ENCODE measurements around the gene ARSB. TPM values are rescaled to one million over a fixed set of nuclear protein-coding genes. Genes with fewer than 3 reads are reported as not detected.
A peak's percentile ranks its signal among the peaks of the same experiment; 100 is the strongest.

Gene ARSB
- total and polyA plus RNA-seq, 9 of the 15 experiments (the other 6 are each of a cell fraction or from before 2014, with no cell fraction given): 0.52 to 4.6 (median 2.4) TPM

- no peak for TF ChIP-seq CBX2 (IDR thresholded peaks at IDR 0.05; ENCODE audit: insufficient read depth, low read length, poor library complexity, severe bottlenecking)
- TF ChIP-seq, protein P1, sequence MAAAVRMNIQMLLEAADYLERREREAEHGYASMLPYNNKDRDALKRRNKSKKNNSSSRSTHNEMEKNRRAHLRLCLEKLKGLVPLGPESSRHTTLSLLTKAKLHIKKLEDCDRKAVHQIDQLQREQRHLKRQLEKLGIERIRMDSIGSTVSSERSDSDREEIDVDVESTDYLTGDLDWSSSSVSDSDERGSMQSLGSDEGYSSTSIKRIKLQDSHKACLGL (CRISPR knock-in tag; IDR thresholded peaks at IDR 0.05; ENCODE audit: borderline replicate concordance, poor library complexity, severe bottlenecking): no peak
- no peak for TF ChIP-seq ELF4 (CRISPR knock-in tag; IDR thresholded peaks at IDR 0.05)
- TF ChIP-seq BRCA1 (IDR thresholded peaks at IDR 0.05): no peak
- TF ChIP-seq BRCA1 (CRISPR knock-in tag; IDR thresholded peaks at IDR 0.05): no peak
- peak; percentile 25; the same call in 1 of the 2 replicates for TF ChIP-seq CREM (IDR thresholded peaks at IDR 0.05; ENCODE audit: low read depth)
- TF ChIP-seq SMARCB1 (IDR thresholded peaks at IDR 0.05; ENCODE audit: insufficient read length, low read depth): no peak
- peak; percentile 95 for TF ChIP-seq CBFA2T3 (IDR thresholded peaks at IDR 0.05)
- TF ChIP-seq ARID3A (IDR thresholded peaks at IDR 0.05; ENCODE audit: borderline replicate concordance, low read depth, low read length): no peak; the same call in 1 of the 2 replicates
- no peak for TF ChIP-seq ZNF133 (CRISPR knock-in tag; IDR thresholded peaks at IDR 0.05)
Measured at GRCh38 chr5:78771260-78772205, 213.6 kb downstream of the ARSB start (continued).

Measured in K562 (cell line).